GM23248 (cell line): ENCODE data around the gene PRPF18. TPM values are rescaled to one million over a fixed set of nuclear protein-coding genes. Genes with fewer than 3 reads are reported as not detected.

Experiments used
- DNase-seq: peaks from one replicate; pipeline ENCODE4 v3.0.0-alpha.2; 2015
- H2AFZ ChIP-seq: fragments of 200-600 bp; sonication (generic); 2 replicates; pipeline ENCODE4 v1.6.1; 2016; ENCODE audit warnings: antibody characterized with exemption
- H3F3A ChIP-seq: fragments of 200-600 bp; sonication (generic); 2 replicates; pipeline ENCODE4 v1.6.1; 2016; ENCODE audit warnings: mild to moderate bottlenecking, antibody characterized with exemption, mixed run types; ENCODE audit not compliant: insufficient read depth
- H3K27ac ChIP-seq: fragments of 200-600 bp; sonication (generic); 2 replicates; pipeline ENCODE4 v1.5.1; 2016; ENCODE audit warnings: mild to moderate bottlenecking
- H3K27me3 ChIP-seq: fragments of 200-600 bp; sonication (generic); replicated peaks from 2 replicates; pipeline ENCODE4 v1.6.1; 2016; ENCODE audit warnings: mild to moderate bottlenecking; ENCODE audit not compliant: insufficient read depth
- H3K36me3 ChIP-seq: fragments of 200-600 bp; sonication (generic); 2 replicates; pipeline ENCODE4 v1.6.1; 2016; ENCODE audit warnings: low read depth, mild to moderate bottlenecking
- H3K4me1 ChIP-seq: fragments of 200-600 bp; sonication (generic); 2 replicates; pipeline ENCODE4 v1.6.1; 2016; ENCODE audit warnings: mild to moderate bottlenecking; ENCODE audit not compliant: insufficient read depth
- H3K4me2 ChIP-seq: fragments of 200-600 bp; sonication (generic); one replicate; pipeline ENCODE4 v1.6.1; 2016; ENCODE audit warnings: mild to moderate bottlenecking; ENCODE audit not compliant: unreplicated experiment
- H3K4me3 ChIP-seq: fragments of 200-600 bp; sonication (generic); 2 replicates; pipeline ENCODE4 v1.5.1; 2016; ENCODE audit warnings: mild to moderate bottlenecking
- H3K79me2 ChIP-seq: fragments of 200-600 bp; sonication (generic); 2 replicates; pipeline ENCODE4 v1.6.1; 2016; ENCODE audit warnings: mild to moderate bottlenecking; ENCODE audit not compliant: insufficient read depth
- H3K9ac ChIP-seq: fragments of 200-600 bp; sonication (generic); 2 replicates; pipeline ENCODE4 v1.6.1; 2016; ENCODE audit warnings: mild to moderate bottlenecking
- H3K9me2 ChIP-seq: fragments of 200-600 bp; sonication (generic); 2 replicates; pipeline ENCODE4 v1.6.1; 2016; ENCODE audit warnings: mixed run types, mild to moderate bottlenecking, moderate library complexity; ENCODE audit not compliant: insufficient read depth
- H3K9me3 ChIP-seq: fragments of 200-600 bp; sonication (generic); one replicate; pipeline ENCODE4 v1.6.1; 2017; ENCODE audit warnings: low read depth
- H4K20me1 ChIP-seq: fragments of 200-600 bp; sonication (generic); 2 replicates; pipeline ENCODE4 v1.6.0; 2016; ENCODE audit not compliant: insufficient read depth
- EZH2 ChIP-seq: fragments of 200-600 bp; sonication (generic); IDR thresholded peaks from 2 replicates; pipeline ENCODE4 v1.6.1; 2018; ENCODE audit warnings: antibody characterized with exemption, mild to moderate bottlenecking; ENCODE audit not compliant: insufficient read depth, poor library complexity, severe bottlenecking
- EZH2phosphoT487 ChIP-seq: fragments of 200-600 bp; sonication (generic); IDR thresholded peaks from 2 replicates; pipeline ENCODE4 v1.6.1; 2018; ENCODE audit warnings: antibody characterized with exemption, moderate library complexity, mild to moderate bottlenecking, low read depth; ENCODE audit not compliant: insufficient read depth
- WGBS, 2 experiments: methylation state at CpG; one replicate each; pipeline ENCODE4 v1.1.6; 2015 to 2017; ENCODE audit warnings: low lambda C conversion rate in 2 of 2, low coverage in 1 of 2; ENCODE audit errors: missing lambda C conversion rate in 2 of 2; 5-methylcytosine and 5-hydroxymethylcytosine counted together
- in situ Hi-C: fragments of 300-500 bp; cut with MboI; formaldehyde crosslinking; loops from 2 replicates; pipeline ENCODE4 v1.15.0; 2020
- polyA plus RNA-seq: library from polyadenylated mRNA; unstranded; fragments of >200 nt; fragmentation: Nextera tagmentation; extraction: Ambion mirVana; gene quantifications from 2 replicates; pipeline ENCODE4 v1.2.1, GENCODE V29; 2016
- total RNA-seq: library from RNA; depleted of rRNA; stranded (reverse); fragments of >200 nt; shearing (Covaris generic); gene quantifications from 2 replicates; pipeline ENCODE4 v1.2.3, GENCODE V29; 2014

PRPF18 gene
- total and polyA plus RNA-seq, 2 experiments from 2014 or later: 21.8 to 30.2 TPM

- in situ Hi-C loops: loop anchor here (5.0 kb wide), 1 partner anchor 123 kb away; no protein-coding TSS in a partner anchor
- 97% methylated on average over 17 to 21 of the region's 21 CpGs for WGBS, 2 experiments
- Histone ChIP-seq H3K79me2 (no peaks in the 10 kb centered on the region), H3K36me3 (peaks cover 2% of the 10 kb centered on the region; the same call in 1 of the 2 replicates), H3K9me3 (no peaks in the 10 kb centered on the region), H3K4me2 (no peak overlapping the region), H3K9me2 (no peaks in the 10 kb centered on the region), H2AFZ (no peak overlapping the region), H3K27ac (peak overlapping the region; percentile 41; the same call in 1 of the 2 replicates), H3F3A (peaks cover 20% of the 10 kb centered on the region), H3K27me3 (no peaks in the 10 kb centered on the region), H3K4me3 (no peak overlapping the region), H3K9ac (0 out of 2 replicates have a peak overlapping the region, but pooled peaks have one; percentile 34), H4K20me1 (no peaks in the 10 kb centered on the region), H3K4me1 (peaks cover 14% of the 10 kb centered on the region)
- DNase-seq: no peak
- TF ChIP-seq EZH2: no peak
- no peak for TF ChIP-seq EZH2phosphoT487
Measured at GRCh38 chr10:13658871-13659685, 72.3 kb downstream of the PRPF18 start.

- in situ Hi-C loops: loop anchor here (5.0 kb wide), 1 partner anchor 122 kb away; no protein-coding TSS in a partner anchor
- Histone ChIP-seq H3K9ac (peak overlapping the region; percentile 34), H3K4me2 (peak overlapping the region; percentile 64), H2AFZ (0 out of 2 replicates have a peak overlapping the region, but pooled peaks have one; percentile 3), H3F3A (peaks cover 25% of the 10 kb centered on the region), H3K4me3 (no peak overlapping the region), H3K9me2 (no peaks in the 10 kb centered on the region), H3K36me3 (peaks cover 9% of the 10 kb centered on the region; the same call in 1 of the 2 replicates), H4K20me1 (no peaks in the 10 kb centered on the region), H3K27me3 (no peaks in the 10 kb centered on the region), H3K79me2 (no peaks in the 10 kb centered on the region), H3K4me1 (peaks cover 14% of the 10 kb centered on the region), H3K9me3 (no peaks in the 10 kb centered on the region), H3K27ac (peak overlapping the region; percentile 41)
- 29 to 30% methylated on average over 19 of the region's 19 CpGs for WGBS, 2 experiments
- TF ChIP-seq EZH2phosphoT487 (no peak), EZH2 (no peak)
- DNase-seq: peak; percentile 77
Measured at GRCh38 chr10:13659887-13660550, 73.3 kb downstream of the PRPF18 start.

GRCh38 chr10:13660551-13660920, 73.8 kb downstream of the PRPF18 start:
- Histone ChIP-seq H3K79me2 (no peaks in the 10 kb centered on the region), H3F3A (peaks cover 25% of the 10 kb centered on the region), H3K36me3 (peaks cover 10% of the 10 kb centered on the region; the same call in 1 of the 2 replicates), H3K4me1 (peaks cover 14% of the 10 kb centered on the region), H3K9me2 (no peaks in the 10 kb centered on the region), H3K27me3 (no peaks in the 10 kb centered on the region), H3K4me2 (no peak overlapping the region), H3K9me3 (no peaks in the 10 kb centered on the region), H3K27ac (peak overlapping the region; percentile 20), H2AFZ (no peak overlapping the region), H4K20me1 (no peaks in the 10 kb centered on the region), H3K4me3 (no peak overlapping the region), H3K9ac (peak overlapping the region; percentile 23; the same call in 1 of the 2 replicates)
- peak; percentile 53 for DNase-seq
- no peak for TF ChIP-seq EZH2phosphoT487
- no peak for TF ChIP-seq EZH2
- 63% methylated on average over 7 of the region's 7 CpGs for WGBS, 2 experiments
- in situ Hi-C loops: no loop called here

- H2AFZ ChIP-seq: no peak overlapping the region
- H4K20me1 ChIP-seq: no peaks in the 10 kb centered on the region
- no peak overlapping the region for H3K4me2 ChIP-seq
- H3K9me3 ChIP-seq: no peaks in the 10 kb centered on the region
- TF ChIP-seq EZH2phosphoT487 (no peak), EZH2 (no peak)
- no peak overlapping the region for H3K9ac ChIP-seq
- H3K36me3 ChIP-seq: peaks cover 15% of the 10 kb centered on the region; the same call in 1 of the 2 replicates
- in situ Hi-C loops: no loop called here
- H3K4me1 ChIP-seq: peaks cover 14% of the 10 kb centered on the region
- no peaks in the 10 kb centered on the region for H3K9me2 ChIP-seq
- H3K27me3 ChIP-seq: no peaks in the 10 kb centered on the region
- DNase-seq: no peak
- 59 to 63% methylated on average over 8 of the region's 8 CpGs for WGBS, 2 experiments
- H3K79me2 ChIP-seq: no peaks in the 10 kb centered on the region
- no peak overlapping the region for H3K27ac ChIP-seq
- no peak overlapping the region for H3K4me3 ChIP-seq
- peaks cover 25% of the 10 kb centered on the region for H3F3A ChIP-seq
Measured at GRCh38 chr10:13661256-13661655, 74.5 kb downstream of the PRPF18 start.
